H9 (cell line): Measurements from ENCODE around the gene BRWD1. TPM values are rescaled to one million over a fixed set of nuclear protein-coding genes. Genes with fewer than 3 reads are reported as not detected.

Experiments
- DNase-seq: peaks from one replicate; pipeline ENCODE4 v3.0.0-alpha.2; 2017
- H2AFZ ChIP-seq: one replicate; pipeline ENCODE4 v1.6.1; 2013; ENCODE audit warnings: mild to moderate bottlenecking, low read length, control low read depth, moderate library complexity
- H2AK5ac ChIP-seq: 2 replicates; pipeline ENCODE4 v1.6.1; 2013; ENCODE audit warnings: low read length, control low read depth, mixed read lengths; ENCODE audit not compliant: insufficient read length
- H2BK120ac ChIP-seq: one replicate; pipeline ENCODE4 v1.6.1; 2013; ENCODE audit warnings: low read depth, mild to moderate bottlenecking, low read length, control low read depth, inconsistent platforms; ENCODE audit not compliant: poor library complexity, severe bottlenecking
- H2BK12ac ChIP-seq: 2 replicates; pipeline ENCODE4 v1.6.1; 2013; ENCODE audit warnings: low read length, control low read depth, mixed read lengths, low read depth; ENCODE audit not compliant: insufficient read length
- H2BK15ac ChIP-seq: 2 replicates; pipeline ENCODE4 v1.6.1; 2013; ENCODE audit warnings: low read depth, low read length, control low read depth
- H2BK20ac ChIP-seq: one replicate; pipeline ENCODE4 v1.6.1; 2013; ENCODE audit warnings: low read depth, mild to moderate bottlenecking, low read length, control low read depth, inconsistent platforms; ENCODE audit not compliant: poor library complexity, severe bottlenecking
- H2BK5ac ChIP-seq: 2 replicates; pipeline ENCODE4 v1.6.1; 2013; ENCODE audit warnings: low read length, control low read depth, mixed read lengths; ENCODE audit not compliant: insufficient read length
- H3K14ac ChIP-seq: 2 replicates; pipeline ENCODE4 v1.6.1; 2013; ENCODE audit warnings: low read length, control low read depth; ENCODE audit not compliant: insufficient read depth
- H3K18ac ChIP-seq: 2 replicates; pipeline ENCODE4 v1.6.1; 2013; ENCODE audit warnings: low read depth, mild to moderate bottlenecking, mixed read lengths, low read length, control low read depth; ENCODE audit not compliant: insufficient read length
- H3K23ac ChIP-seq: 2 replicates; pipeline ENCODE4 v1.6.1; 2013; ENCODE audit warnings: low read length, control low read depth, mixed read lengths, low read depth; ENCODE audit not compliant: insufficient read length
- H3K23me2 ChIP-seq: 2 replicates; pipeline ENCODE4 v1.6.1; 2013; ENCODE audit warnings: low read depth, mild to moderate bottlenecking, mixed read lengths, low read length, control low read depth; ENCODE audit not compliant: insufficient read length, poor library complexity, severe bottlenecking
- H3K27ac ChIP-seq: 2 replicates; pipeline ENCODE4 v1.5.1; 2013; ENCODE audit warnings: low read length, control low read depth, mixed read lengths, low read depth; ENCODE audit not compliant: insufficient read length
- H3K27me3 ChIP-seq: 2 replicates; pipeline ENCODE4 v1.6.1; 2013; ENCODE audit warnings: low read length, control low read depth, inconsistent platforms; ENCODE audit not compliant: insufficient read depth
- H3K4ac ChIP-seq: 2 replicates; pipeline ENCODE4 v1.6.1; 2013; ENCODE audit warnings: low read depth, mild to moderate bottlenecking, control low read depth, inconsistent platforms, low read length, moderate library complexity
- H3K4me1 ChIP-seq: 2 replicates; pipeline ENCODE4 v1.6.1; 2013; ENCODE audit warnings: low read length, control low read depth, inconsistent platforms; ENCODE audit not compliant: insufficient read depth
- H3K4me2 ChIP-seq: 2 replicates; pipeline ENCODE4 v1.6.1; 2013; ENCODE audit warnings: low read length, control low read depth, mixed read lengths; ENCODE audit not compliant: insufficient read length, insufficient read depth
- H3K56ac ChIP-seq: 2 replicates; pipeline ENCODE4 v1.6.1; 2013; ENCODE audit warnings: low read depth, mild to moderate bottlenecking, mixed read lengths, low read length, control low read depth; ENCODE audit not compliant: insufficient read length
- H3K79me1 ChIP-seq: 2 replicates; pipeline ENCODE4 v1.6.1; 2013; ENCODE audit warnings: low read depth, mild to moderate bottlenecking, moderate library complexity, low read length, control low read depth, inconsistent platforms; ENCODE audit not compliant: insufficient read depth, poor library complexity, severe bottlenecking
- H3K79me2 ChIP-seq: 2 replicates; pipeline ENCODE4 v1.6.1; 2013; ENCODE audit warnings: low read length, control low read depth, inconsistent platforms; ENCODE audit not compliant: insufficient read depth
- H3K9ac ChIP-seq: 2 replicates; pipeline ENCODE4 v1.6.1; 2013; ENCODE audit warnings: low read length, control low read depth, mixed read lengths; ENCODE audit not compliant: insufficient read length; ENCODE audit errors: extremely low read depth
- H3K9me3 ChIP-seq: one replicate; pipeline ENCODE4 v1.6.1; 2013; ENCODE audit warnings: low read depth, low read length, inconsistent platforms; ENCODE audit not compliant: control insufficient read depth
- H3T11ph ChIP-seq: one replicate; pipeline ENCODE4 v1.6.1; 2013; ENCODE audit warnings: mild to moderate bottlenecking, low read length, control low read depth, inconsistent platforms
- H4K20me1 ChIP-seq: one replicate; pipeline ENCODE4 v1.6.1; 2013; ENCODE audit not compliant: control insufficient read depth, insufficient read length, insufficient read depth
- H4K5ac ChIP-seq: 2 replicates; pipeline ENCODE4 v1.6.1; 2013; ENCODE audit warnings: low read depth, mild to moderate bottlenecking, mixed read lengths, low read length, control low read depth; ENCODE audit not compliant: insufficient read length
- H4K8ac ChIP-seq: replicated peaks from 2 replicates; pipeline ENCODE4 v1.6.1; 2013; ENCODE audit warnings: low read length, control low read depth, mixed read lengths, low read depth; ENCODE audit not compliant: insufficient read length
- H4K91ac ChIP-seq: 2 replicates; pipeline ENCODE4 v1.6.1; 2013; ENCODE audit warnings: low read depth, mild to moderate bottlenecking, moderate library complexity, mixed read lengths, low read length, control low read depth; ENCODE audit not compliant: insufficient read length
- H3K27ac Mint-ChIP-seq, 3 experiments: 2 replicates in 2 of 3; 3 replicates in 1 of 3; pipeline ENCODE4 v1.8.0; 2020 to 2021; ENCODE audit warnings: mixed read lengths in 3 of 3, mild to moderate bottlenecking in 1 of 3, moderate library complexity in 1 of 3
- H3K27me3 Mint-ChIP-seq: 2 replicates; pipeline ENCODE4 v1.8.0; 2021; ENCODE audit warnings: low read depth, mild to moderate bottlenecking, moderate library complexity, mixed read lengths
- H3K36me3 Mint-ChIP-seq, 3 experiments: 2 replicates in 2 of 3; 3 replicates in 1 of 3; pipeline ENCODE4 v1.8.0; 2020 to 2021; ENCODE audit warnings: low read depth in 3 of 3, mixed read lengths in 3 of 3; ENCODE audit not compliant: insufficient read depth in 1 of 3
- H3K4me1 Mint-ChIP-seq, 2 experiments: 2 replicates each; pipeline ENCODE4 v1.8.0; 2020; ENCODE audit warnings: mixed read lengths in 2 of 2
- H3K4me3 Mint-ChIP-seq, 2 experiments: 2 replicates in 1 of 2; 3 replicates in 1 of 2; pipeline ENCODE4 v1.8.0; 2020 to 2021; ENCODE audit warnings: mild to moderate bottlenecking in 2 of 2, mixed read lengths in 2 of 2, moderate library complexity in 1 of 2
- H3K9me3 Mint-ChIP-seq, 2 experiments: 2 replicates in 1 of 2; 3 replicates in 1 of 2; pipeline ENCODE4 v1.8.0; 2020; ENCODE audit warnings: mild to moderate bottlenecking in 2 of 2, mixed read lengths in 2 of 2, moderate library complexity in 1 of 2
- CTCF ChIP-seq: fragments of 200-600 bp; sonication (generic); conservative IDR thresholded peaks from 3 replicates; pipeline ENCODE4 v1.8.0; 2021; ENCODE audit warnings: antibody characterized with exemption, mild to moderate bottlenecking
- WGBS: extraction: QIAGEN DNeasy Blood & Tissue Kit; methylation state at CpG from one replicate; pipeline ENCODE4 v1.1.7; 2013; ENCODE audit warnings: missing lambda C conversion rate, low lambda C conversion rate, mixed read lengths; ENCODE audit not compliant: insufficient read length; ENCODE audit errors: extremely low coverage; 5-methylcytosine and 5-hydroxymethylcytosine counted together
- total RNA-seq: library from RNA; stranded (reverse); gene quantifications from 2 replicates; pipeline ENCODE4 v1.2.1, GENCODE V29; 2021

BRWD1 gene
- total RNA-seq, 1 experiment from 2014 or later, result 48.4 TPM

DNA sequence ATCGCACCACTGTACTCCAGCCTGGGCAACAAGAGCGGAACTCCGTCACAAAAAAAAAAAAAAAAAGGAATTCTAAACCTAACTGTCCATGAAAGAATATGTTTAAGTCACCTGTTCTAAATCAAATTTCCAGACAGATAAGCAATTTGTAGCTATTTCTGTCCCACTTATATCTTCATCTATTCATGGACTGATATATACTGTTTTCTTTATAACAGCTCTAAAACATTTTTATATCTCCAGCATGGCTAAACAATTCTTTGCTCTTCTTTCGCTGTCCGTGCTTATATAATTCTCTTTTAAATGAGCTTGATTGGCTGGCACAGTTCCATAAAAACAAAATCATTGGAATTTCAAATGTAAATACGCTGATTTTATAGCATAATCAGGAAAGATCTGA, 30.5 kb downstream of the BRWD1 start:
- no CpG with 5 or more reads among the region's 6 CpGs for WGBS
- no peaks in the 10 kb centered on the region for H3K9me3 ChIP-seq
- Mint-ChIP-seq H3K36me3 (peaks cover 7 to 49% (median 44%) of the 10 kb centered on the region in 3 experiments; a peak in 6 of 7 replicates), H3K4me3 (no peak overlapping the region), H3K27me3 (no peaks in the 10 kb centered on the region), H3K9me3 (no peaks in the 10 kb centered on the region), H3K4me1 (no peaks in the 10 kb centered on the region), H3K27ac (0 out of 7 replicates have a peak overlapping the region, but pooled peaks of 1 of the 3 experiments have one; percentile 17)
- no peak overlapping the region for H3T11ph ChIP-seq
- H3K4ac ChIP-seq, result no peak overlapping the region
- H4K8ac ChIP-seq, result no peak overlapping the region
- no peaks in the 10 kb centered on the region for H3K79me1 ChIP-seq
- DNase-seq, result no peak
- H2BK5ac ChIP-seq, result no peak overlapping the region
- H3K4me2 ChIP-seq, result no peak overlapping the region
- no peak overlapping the region for H3K18ac ChIP-seq
- no peak overlapping the region for H2BK120ac ChIP-seq
- H4K91ac ChIP-seq, result no peak overlapping the region
- H3K23me2 ChIP-seq, result no peaks in the 10 kb centered on the region
- no peak overlapping the region for H2AK5ac ChIP-seq
- H3K27ac ChIP-seq, result no peak overlapping the region
- no peaks in the 10 kb centered on the region for H3K4me1 ChIP-seq
- H3K56ac ChIP-seq, result no peak overlapping the region
- H2BK12ac ChIP-seq, result no peak overlapping the region
- H3K27me3 ChIP-seq, result no peaks in the 10 kb centered on the region
- H4K5ac ChIP-seq, result no peak overlapping the region
- H3K79me2 ChIP-seq, result no peaks in the 10 kb centered on the region
- no peaks in the 10 kb centered on the region for H4K20me1 ChIP-seq
- TF ChIP-seq CTCF, result no peak
- H2BK15ac ChIP-seq, result no peak overlapping the region
- no peak overlapping the region for H2AFZ ChIP-seq
- H2BK20ac ChIP-seq, result no peak overlapping the region
- no peak overlapping the region for H3K23ac ChIP-seq
- H3K9ac ChIP-seq, result no peak overlapping the region
- no peak overlapping the region for H3K14ac ChIP-seq
